ENCODE measurements around the gene FOXQ1.

GRCh38 chr6:1266686-1267056 is 45.2 kb upstream of the FOXQ1 start:
- TF ChIP-seq REST (IDR thresholded peaks at IDR 0.05; ENCODE audit: insufficient read depth in 1 of 2, low read depth in 2 of 2, low read length in 1 of 2), result no peak
- TF ChIP-seq TCF7L2 (IDR thresholded peaks at IDR 0.05; ENCODE audit: low read depth, low read length), result no peak
- no peak for TF ChIP-seq CTCF (IDR thresholded peaks at IDR 0.05)
- TF ChIP-seq POLR2AphosphoS5 (IDR thresholded peaks at IDR 0.05; ENCODE audit: low read depth, low read length), result no peak

Measured in Panc1 (cell line).